Measurements from ENCODE around the gene TMEM127.
"Not testable (repeated sequence)": the region's sequence is repeated elsewhere in the genome, so short reads cannot be mapped to it uniquely, and the experiment has no call there.

Gene TMEM127

DNA sequence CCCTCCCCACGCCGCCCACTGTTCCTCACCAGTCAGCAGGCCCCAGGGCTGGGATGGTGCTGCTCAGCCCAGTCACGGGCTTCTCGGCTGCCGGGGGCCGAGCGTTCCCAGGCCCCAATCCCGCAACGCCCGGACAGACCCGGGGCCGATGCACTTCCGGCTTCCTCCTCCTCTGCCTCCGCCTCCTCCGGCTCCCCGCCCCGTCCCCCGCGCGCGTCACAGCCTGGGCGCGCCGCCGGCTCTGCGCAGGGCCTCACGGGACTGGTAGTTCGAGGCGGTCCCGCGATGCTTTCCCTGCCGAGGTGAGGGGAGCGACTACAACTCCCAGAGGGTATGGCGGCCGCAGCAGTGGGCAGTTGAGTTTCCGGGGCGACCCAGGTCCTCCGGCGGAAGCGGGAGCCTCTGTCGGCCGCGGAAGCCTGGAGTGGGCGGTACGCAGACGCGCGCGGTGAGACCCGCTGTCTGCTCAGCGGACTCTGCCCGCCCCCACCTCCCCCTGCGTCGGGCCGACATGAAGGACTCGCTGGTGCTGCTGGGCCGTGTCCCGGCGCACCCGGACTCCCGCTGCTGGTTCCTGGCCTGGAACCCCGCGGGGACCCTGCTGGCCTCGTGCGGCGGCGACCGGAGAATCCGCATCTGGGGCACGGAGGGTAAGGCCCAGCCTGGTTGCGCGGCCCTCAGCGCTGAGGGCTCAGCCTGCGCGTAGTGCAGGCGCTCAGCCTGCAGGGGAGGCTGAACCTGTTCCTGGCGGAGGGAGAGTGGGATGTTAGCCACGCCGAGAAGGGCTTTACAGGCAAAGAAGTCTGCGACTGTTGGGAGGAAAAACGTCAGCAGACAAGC is at the start of gene TMEM127, which contains the start of gene CIAO1:
TSS of gene TMEM127 (minus strand) at position 158 of the 840 bp plus-strand sequence. CDS start 616 bp downstream, outside the sequence.
TSS of gene CIAO1 (plus strand) at position 386 of the 840 bp plus-strand sequence. CDS start at position 512, 126 bp downstream.
- DNase-seq = peak; percentile 96

DNA sequence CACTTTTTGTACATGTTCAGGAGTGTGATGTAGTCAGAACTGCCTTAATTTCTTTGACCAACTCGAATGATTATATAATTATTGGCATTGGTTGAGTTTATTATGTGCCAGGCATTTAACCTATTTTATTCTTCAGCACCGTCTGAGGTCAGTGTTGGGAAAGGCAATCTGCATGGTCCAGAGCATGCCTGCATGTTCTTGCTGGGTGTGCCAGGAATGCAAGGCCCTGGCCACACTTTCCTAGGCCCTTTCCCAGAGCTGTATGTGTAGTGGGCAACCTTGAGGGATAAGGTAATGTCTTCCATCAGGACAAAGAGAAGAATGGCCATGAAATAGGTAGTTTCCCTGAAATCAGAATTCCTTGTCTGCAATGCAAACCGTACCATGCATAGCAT is 49.2 kb upstream of the TMEM127 start:
- DNase-seq = no peak

DNA sequence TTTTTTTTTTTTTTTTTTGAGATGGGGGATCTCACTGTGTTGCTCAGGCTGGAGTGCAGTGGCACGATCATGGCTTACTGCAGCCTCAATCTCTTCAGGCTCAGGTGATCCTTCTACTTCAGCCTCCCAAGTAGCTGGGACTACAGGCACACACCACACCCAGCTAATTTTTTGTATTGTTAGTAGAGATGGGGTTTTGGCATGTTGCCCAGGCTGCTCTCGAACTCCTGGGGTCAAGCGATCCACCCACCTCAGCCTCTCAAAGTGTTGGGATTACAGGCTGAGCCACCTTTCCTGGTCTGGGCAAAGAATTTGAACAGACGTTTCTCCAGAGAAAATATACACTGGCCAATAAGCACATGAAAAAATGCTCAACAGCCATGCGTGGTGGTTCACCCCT is 42.5 kb upstream of the TMEM127 start:
- DNase-seq = no peak

DNA sequence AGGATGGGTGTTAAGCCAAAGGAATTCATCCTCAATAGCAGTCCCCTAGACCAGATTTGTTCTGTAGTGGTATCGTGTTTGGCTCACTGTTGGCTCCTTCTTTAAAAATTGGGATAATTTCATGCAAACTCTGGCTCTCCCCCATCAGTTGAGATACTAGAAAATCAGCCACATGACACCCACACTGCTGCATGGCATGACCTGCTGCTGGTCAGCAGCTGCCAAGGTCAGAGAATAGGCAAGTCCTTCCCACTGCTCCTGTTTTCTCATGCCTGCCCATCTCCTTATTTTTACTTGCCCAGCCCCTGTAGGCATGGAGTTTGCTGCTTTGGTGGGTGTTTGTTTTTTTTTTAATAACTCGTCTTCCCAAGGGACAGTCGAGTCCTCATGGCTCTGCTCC is 40.6 kb upstream of the TMEM127 start:
- no peak for DNase-seq

DNA sequence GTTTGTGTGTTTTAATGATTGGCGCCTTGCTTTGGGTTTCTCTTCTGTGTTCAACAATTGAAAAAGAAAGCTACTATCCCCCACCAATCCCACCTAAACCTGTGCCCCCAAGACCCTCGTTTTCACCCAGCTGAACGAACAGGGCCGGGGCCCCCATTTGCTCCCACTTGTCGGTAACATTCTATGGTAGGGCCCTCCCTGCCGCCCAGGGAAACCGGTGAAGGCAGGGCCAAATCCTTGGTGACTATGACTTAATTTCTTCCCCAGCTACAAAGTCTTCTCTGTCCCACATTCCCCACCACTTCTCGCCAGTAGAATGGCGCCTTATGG is 40.1 kb upstream of the TMEM127 start:
- DNase-seq = no peak

DNA sequence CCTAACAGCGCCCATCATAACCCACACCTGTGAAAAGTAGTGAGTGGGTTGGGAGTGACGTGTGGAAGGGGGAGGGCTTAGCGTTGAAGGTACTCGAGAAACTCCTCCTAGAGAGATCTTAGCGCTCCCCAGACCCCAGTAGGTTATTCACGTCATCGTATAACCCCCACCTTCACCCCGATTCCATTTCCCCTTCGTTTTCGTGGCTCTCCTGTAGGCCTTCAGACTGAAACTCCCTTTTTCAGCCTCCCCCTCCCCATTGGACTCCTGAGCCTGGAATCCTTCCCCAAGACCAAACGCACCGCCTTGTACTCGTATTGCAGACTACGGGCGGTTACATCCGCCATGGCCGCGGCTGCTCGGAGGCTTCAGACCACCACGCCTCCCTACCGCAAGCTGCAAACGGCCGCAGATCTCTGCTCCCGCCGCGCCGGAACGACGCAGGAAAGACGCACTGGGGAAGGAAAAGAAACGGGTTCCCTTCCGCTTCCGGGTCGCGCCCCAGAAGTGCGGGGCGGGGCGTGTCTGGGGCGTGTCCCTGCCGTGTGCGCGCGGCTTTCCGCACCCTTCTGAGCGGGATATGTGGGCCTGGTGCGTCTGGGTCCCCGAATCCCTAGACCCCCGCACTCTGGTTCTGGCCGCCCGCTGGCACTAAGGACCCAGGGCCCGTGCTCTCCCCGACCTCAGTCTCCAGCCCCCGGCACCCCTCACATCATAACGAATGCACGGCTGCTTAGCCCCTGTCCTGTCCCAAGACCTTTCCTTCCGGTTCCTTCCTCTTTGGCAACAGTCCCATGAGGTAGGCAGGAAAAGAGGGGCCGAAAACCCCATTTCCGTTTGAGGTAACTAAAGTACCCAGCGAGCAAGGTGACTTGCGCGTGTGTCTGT is 39.5 kb upstream of the TMEM127 start, which contains the start of gene SNRNP200:
TSS of gene SNRNP200 (minus strand) at position 456 of the 888 bp plus-strand sequence. CDS start at position 347, 109 bp downstream.
- peak; percentile 90 for DNase-seq

DNA sequence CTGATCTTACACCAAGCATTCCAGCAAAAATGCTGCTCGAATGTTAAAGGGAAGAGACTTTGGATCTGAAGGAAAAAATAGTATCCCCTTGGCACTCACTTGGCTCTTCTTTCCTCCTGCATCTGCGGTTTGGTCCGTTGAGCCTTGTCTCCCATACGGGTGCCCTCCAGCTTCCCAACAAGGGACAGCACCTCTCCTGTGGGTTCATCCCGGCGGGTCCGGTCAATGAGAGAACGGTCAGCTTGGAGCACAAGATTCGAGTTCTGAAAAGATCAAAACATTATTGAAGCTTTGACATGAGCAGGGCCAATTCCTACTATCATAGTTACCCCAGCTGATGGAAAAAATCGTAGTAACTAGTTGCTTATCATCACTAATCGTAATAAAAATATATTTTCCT is 38.8 kb upstream of the TMEM127 start:
- no peak for DNase-seq

DNA sequence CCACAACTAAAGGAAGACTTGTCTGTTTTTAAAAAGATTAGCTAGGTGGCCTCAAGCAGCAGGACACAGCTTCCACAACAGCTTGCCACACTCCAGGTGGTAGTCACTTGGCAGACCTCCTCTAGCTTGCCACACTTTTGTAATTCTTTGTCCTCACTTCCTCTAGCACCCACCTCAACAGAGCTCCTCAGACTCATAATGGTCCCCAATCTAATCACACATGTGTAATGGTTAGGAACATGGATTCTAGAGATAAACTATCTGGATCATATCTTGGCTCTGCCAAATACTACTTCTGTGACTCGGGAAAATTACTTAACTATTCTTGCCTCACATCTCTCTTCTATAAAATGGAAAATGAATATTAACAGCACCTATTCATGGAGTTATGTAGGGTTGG is 36.1 kb upstream of the TMEM127 start:
- DNase-seq = no peak

DNA sequence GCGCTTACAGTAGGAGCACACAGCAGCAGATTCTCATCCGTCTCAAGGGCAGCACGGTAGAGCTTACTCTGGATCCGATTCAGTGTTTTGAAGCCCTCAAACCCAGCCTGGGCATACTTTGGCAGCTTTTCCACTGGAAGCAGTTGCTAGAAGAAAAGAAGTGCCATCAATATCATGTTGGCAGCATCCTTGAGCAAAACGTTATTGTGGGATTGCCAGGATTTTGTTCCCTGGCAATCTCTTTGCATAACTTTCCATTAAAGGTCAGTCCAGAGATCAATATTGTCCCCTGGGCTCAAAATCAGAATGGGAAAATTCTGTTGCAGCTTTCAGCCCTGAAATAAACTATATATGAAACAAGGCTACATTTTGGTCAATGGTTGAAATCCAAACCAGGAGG is 31.1 kb upstream of the TMEM127 start:
- DNase-seq = no peak

DNA sequence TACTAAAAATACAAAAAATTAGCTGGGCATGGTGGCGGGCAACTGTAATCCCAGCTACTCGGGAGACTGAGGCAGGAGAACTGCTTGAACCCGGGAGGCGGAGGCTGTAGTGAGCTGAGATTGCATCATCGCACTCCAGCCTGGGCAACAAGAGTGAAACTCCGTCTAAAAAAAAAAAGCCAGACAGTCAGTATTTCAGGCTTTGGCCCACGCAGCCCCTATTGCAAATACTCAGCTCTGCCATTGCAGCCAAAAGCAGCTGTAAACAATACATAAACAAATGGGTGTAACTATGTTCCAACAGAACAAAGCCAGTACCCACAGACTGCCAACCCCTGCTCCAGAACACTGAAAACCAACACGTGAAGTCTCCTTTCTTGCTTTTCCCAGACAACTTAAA is 28.5 kb upstream of the TMEM127 start:
- DNase-seq = not testable (repeated sequence)

DNA sequence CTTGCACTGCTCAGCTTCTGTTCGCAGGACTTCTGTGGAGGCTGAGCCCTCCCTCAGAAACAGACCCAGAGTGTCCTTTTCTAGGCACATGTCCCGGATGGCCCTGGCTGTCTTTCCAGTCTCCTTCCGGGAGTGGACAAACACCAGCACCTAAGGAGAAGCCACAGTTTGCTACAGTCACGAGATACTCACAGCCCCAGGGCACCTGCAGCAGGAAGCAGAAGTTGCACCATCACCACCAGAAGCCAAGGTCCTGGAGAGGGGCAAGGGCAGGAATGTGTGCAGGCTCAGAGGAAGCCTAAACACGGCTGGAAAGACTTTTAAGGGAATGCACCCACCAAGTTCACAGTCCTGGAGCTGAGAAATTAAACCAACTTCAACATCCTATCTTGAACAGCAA is 26.0 kb upstream of the TMEM127 start:
- no peak for DNase-seq

GRCh38 chr2:96287273-96287856 is 21.6 kb upstream of the TMEM127 start:
- no peak for DNase-seq

GRCh38 chr2:96276787-96277499 is 11.1 kb upstream of the TMEM127 start:
- DNase-seq = no peak

DNA sequence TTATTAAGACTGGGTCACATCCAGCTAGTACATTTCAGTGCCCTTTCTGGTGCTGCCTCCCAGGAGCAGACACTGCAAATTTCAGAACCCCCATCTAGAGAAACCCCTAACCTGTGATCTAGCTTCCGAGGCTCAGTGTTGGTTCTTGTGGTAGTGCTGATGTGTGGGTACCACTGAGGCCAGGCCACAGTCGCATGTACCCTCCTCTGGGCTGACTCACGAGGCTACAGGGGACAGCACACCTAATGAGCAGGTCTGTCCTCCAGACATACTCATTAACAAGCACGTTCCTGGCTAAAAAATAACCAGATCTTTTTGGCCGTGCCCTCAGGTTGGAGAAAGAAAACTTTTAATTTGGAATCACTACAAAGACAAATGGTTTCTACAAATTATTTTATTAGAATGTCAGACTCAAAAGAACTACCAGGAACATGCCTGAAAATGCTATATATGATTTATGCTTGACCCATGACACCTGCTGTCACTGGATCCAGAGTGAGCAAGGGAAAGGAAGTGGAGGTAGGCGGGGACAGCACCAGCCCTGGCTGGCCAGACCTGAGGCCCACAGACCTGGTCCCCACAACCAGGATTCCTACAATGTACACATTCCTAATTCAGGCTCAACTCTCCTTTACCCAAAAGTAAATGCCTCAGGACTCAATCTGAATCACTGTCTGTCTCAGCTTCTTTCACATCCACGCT is 8.7 kb upstream of the TMEM127 start:
- no peak for DNase-seq

- no peak for DNase-seq
Observed at GRCh38 chr2:96273763-96274162, 8.0 kb upstream of the TMEM127 start.

- DNase-seq = no peak
Observed at GRCh38 chr2:96271995-96272394, 6.2 kb upstream of the TMEM127 start.

GRCh38 chr2:96267159-96267971 is 1.6 kb upstream of the TMEM127 start:
- DNase-seq = peak; percentile 45

- peak; percentile 26 for DNase-seq
Observed at GRCh38 chr2:96265349-96265839, 403 bp downstream of the TMEM127 start.

DNA sequence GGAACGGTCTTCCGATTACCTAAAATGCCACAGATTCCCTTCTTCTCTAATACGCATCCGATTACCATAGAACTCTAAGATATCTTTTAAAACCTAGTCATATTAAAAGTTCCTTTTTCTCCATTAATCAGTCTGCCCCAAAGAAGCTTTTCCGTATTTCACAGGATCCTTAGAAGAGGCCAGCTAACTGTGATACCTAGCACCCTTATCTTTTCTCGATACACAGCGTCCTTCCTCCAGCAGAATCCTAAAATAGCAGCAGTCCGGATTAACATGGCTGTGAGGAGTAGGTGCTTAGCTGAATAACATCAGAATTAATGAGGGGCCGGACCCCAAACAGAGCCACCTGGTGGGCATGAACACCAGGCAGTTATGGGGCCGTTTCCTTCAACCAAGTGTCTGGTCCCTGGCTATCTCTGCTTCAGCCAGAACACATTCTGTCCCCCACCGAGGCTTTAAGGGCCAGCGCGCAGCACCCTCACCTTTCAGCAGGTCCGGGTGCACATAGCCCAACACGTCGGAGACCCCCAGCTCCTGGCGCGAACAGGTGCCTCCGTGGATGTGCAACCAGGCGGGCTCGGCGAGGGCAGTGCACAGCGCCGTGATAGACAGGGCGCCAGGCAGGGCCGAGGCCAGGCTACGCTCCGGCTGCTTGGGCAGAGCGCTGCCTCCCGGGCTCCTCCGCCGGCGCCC is 995 bp downstream of the TMEM127 start:
- peak; percentile 16 for DNase-seq

DNA sequence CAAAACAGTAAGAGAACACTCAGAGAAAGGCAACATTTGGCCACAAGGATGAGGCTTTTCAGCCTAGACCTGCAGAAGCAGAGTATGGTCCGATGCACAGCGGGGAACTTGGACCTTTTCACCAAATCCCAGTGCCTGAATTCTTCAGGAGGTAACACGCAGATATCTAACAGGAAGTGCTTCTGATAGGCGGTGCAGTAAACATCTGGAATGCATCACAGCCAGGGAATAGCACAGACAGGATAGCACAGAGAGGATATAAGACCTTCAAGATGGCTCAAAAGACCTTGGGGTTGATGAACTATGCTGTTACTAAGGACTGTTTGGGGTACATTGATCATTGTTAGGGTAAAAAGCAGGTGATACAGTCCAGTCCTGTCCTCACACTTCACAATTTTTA is 1.7 kb downstream of the TMEM127 start:
- no peak for DNase-seq
